ENCODE data around the gene IRAK4. TPM values are rescaled to one million over a fixed set of nuclear protein-coding genes. Genes with fewer than 3 reads are reported as not detected.
"Not testable (repeated sequence)": the region's sequence is repeated elsewhere in the genome, so short reads cannot be mapped to it uniquely, and the experiment has no call there.

Gene IRAK4
- total RNA-seq, 6 experiments from 2014 or later, result 11.5 to 13.1 (median 12.0) TPM

GRCh38 chr12:43740511-43741100 lies 18.1 kb upstream of the IRAK4 start:
- H3K27me3 Mint-ChIP-seq (ENCODE audit: insufficient read depth), result peaks cover 3% of the 10 kb centered on the region; the same call in 1 of the 2 replicates
- H3K27ac Mint-ChIP-seq, result peak overlapping the region; percentile 67
- TF ChIP-seq, protein P1, sequence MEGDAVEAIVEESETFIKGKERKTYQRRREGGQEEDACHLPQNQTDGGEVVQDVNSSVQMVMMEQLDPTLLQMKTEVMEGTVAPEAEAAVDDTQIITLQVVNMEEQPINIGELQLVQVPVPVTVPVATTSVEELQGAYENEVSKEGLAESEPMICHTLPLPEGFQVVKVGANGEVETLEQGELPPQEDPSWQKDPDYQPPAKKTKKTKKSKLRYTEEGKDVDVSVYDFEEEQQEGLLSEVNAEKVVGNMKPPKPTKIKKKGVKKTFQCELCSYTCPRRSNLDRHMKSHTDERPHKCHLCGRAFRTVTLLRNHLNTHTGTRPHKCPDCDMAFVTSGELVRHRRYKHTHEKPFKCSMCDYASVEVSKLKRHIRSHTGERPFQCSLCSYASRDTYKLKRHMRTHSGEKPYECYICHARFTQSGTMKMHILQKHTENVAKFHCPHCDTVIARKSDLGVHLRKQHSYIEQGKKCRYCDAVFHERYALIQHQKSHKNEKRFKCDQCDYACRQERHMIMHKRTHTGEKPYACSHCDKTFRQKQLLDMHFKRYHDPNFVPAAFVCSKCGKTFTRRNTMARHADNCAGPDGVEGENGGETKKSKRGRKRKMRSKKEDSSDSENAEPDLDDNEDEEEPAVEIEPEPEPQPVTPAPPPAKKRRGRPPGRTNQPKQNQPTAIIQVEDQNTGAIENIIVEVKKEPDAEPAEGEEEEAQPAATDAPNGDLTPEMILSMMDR (IDR thresholded peaks at IDR 0.05), result no peak
- H3K9me3 Mint-ChIP-seq, result peaks cover 25% of the 10 kb centered on the region
- H3K4me1 Mint-ChIP-seq (ENCODE audit: low read depth), result peaks cover 60% of the 10 kb centered on the region
- peaks cover 67% of the 10 kb centered on the region for H3K36me3 Mint-ChIP-seq (ENCODE audit: low read depth)
- DNase-seq, result no peak
- H3K4me3 Mint-ChIP-seq, result no peak overlapping the region

- DNase-seq, result peak; percentile 88
- Mint-ChIP-seq H3K4me3 (peak overlapping the region; percentile 65), H3K4me1 (ENCODE audit: low read depth) (peaks cover 51% of the 10 kb centered on the region), H3K27me3 (ENCODE audit: insufficient read depth) (peaks cover 3% of the 10 kb centered on the region; the same call in 1 of the 2 replicates), H3K27ac (peak overlapping the region; percentile 67), H3K36me3 (ENCODE audit: low read depth) (peaks cover 71% of the 10 kb centered on the region), H3K9me3 (peaks cover 34% of the 10 kb centered on the region)
- TF ChIP-seq, protein P1 (IDR thresholded peaks at IDR 0.05), result no peak
Measured at GRCh38 chr12:43742106-43742505, 16.6 kb upstream of the IRAK4 start.

- no peak for DNase-seq
Measured at GRCh38 chr12:43744826-43745225, 13.9 kb upstream of the IRAK4 start.

GRCh38 chr12:43749016-43749415 lies 9.7 kb upstream of the IRAK4 start:
- no peak overlapping the region for H3K4me3 Mint-ChIP-seq
- H3K27me3 Mint-ChIP-seq (ENCODE audit: insufficient read depth), result peaks cover 1% of the 10 kb centered on the region; the same call in 1 of the 2 replicates
- no peak overlapping the region for H3K27ac Mint-ChIP-seq
- peaks cover 25% of the 10 kb centered on the region for H3K9me3 Mint-ChIP-seq
- DNase-seq, result no peak
- H3K36me3 Mint-ChIP-seq (ENCODE audit: low read depth), result peaks cover 58% of the 10 kb centered on the region
- H3K4me1 Mint-ChIP-seq (ENCODE audit: low read depth), result peaks cover 17% of the 10 kb centered on the region
- TF ChIP-seq, protein P1 (IDR thresholded peaks at IDR 0.05), result no peak

More at GRCh38 chr12:43744826-43745225, 13.9 kb upstream of the IRAK4 start:
- TF ChIP-seq, protein P1 (IDR thresholded peaks at IDR 0.05), result no peak
- H3K4me1 Mint-ChIP-seq (ENCODE audit: low read depth), result peaks cover 38% of the 10 kb centered on the region
- H3K27ac Mint-ChIP-seq, result no peak overlapping the region
- H3K9me3 Mint-ChIP-seq, result peaks cover 34% of the 10 kb centered on the region
- H3K36me3 Mint-ChIP-seq (ENCODE audit: low read depth), result peaks cover 70% of the 10 kb centered on the region
- H3K4me3 Mint-ChIP-seq, result no peak overlapping the region
- peaks cover 3% of the 10 kb centered on the region; the same call in 1 of the 2 replicates for H3K27me3 Mint-ChIP-seq (ENCODE audit: insufficient read depth)

- Mint-ChIP-seq H3K4me1 (ENCODE audit: low read depth) (peaks cover 20% of the 10 kb centered on the region), H3K27me3 (ENCODE audit: insufficient read depth) (no peaks in the 10 kb centered on the region), H3K9me3 (peaks cover 7% of the 10 kb centered on the region), H3K4me3 (no peak overlapping the region), H3K36me3 (ENCODE audit: low read depth) (peaks cover 52% of the 10 kb centered on the region), H3K27ac (no peak overlapping the region)
- TF ChIP-seq, protein P1 (IDR thresholded peaks at IDR 0.05), result no peak
- no peak for DNase-seq
Measured at GRCh38 chr12:43750814-43751213, 7.9 kb upstream of the IRAK4 start.

DNA sequence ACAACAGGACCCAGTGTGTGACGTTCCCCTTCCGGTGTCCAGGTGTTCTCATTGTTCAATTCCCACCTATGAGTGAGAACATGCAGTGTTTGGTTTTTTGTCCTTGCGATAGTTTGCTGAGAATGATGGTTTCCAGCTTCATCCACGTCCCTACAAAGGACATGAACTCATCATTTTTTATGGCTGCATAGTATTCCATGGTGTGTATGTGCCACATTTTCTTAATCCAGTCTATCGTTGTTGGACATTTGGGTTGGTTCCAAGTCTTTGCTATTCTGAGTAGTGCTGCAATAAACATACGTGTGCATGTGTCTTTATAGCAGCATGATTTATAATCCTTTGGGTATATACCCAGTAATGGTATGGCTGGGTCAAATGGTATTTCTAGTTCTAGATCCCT lies 7.4 kb upstream of the IRAK4 start:
- Mint-ChIP-seq H3K4me1 (ENCODE audit: low read depth) (peaks cover 26% of the 10 kb centered on the region), H3K36me3 (ENCODE audit: low read depth) (peaks cover 47% of the 10 kb centered on the region)
- H3K27ac Mint-ChIP-seq; H3K9me3 Mint-ChIP-seq; DNase-seq; H3K4me3 Mint-ChIP-seq; H3K27me3 Mint-ChIP-seq (ENCODE audit: insufficient read depth): not testable (repeated sequence)
